A549 (cell line): ENCODE data around the gene CLECL1. TPM values are rescaled to one million over a fixed set of nuclear protein-coding genes. Genes with fewer than 3 reads are reported as not detected.
A peak's percentile ranks its signal among the peaks of the same experiment; 100 is the strongest.

Experiments used
- ATAC-seq, 2 experiments: fragments of 200-7000 bp in 1 of 2; fragments of >200 bp in 1 of 2; cut with Nextera tagmentation in 1 of 2; cut with Tn5 transposase in 1 of 2; 3 replicates each; pipeline versions ENCODE4 v1.8.0 to v1.9.1; 2018 to 2020; ENCODE audit warnings: mild to moderate bottlenecking in 1 of 2, moderate library complexity in 1 of 2
- CTCF ChIA-PET: fragments of 300-600 bp; sonication (Branson Sonifier 250); formaldehyde crosslinking; extraction: SDS; loops from one replicate; lab custom pipeline; 2021; ENCODE audit warnings: antibody characterized with exemption, inconsistent platforms; lab: Yijun Ruan, JAX
- POLR2A ChIA-PET: fragments of 350-600 bp; formaldehyde crosslinking; extraction: SDS; loops from one replicate; lab custom pipeline; 2021; ENCODE audit warnings: antibody characterized with exemption, inconsistent platforms; lab: Yijun Ruan, JAX
- DNase-seq, 2 experiments: peaks; one replicate each; pipeline versions ENCODE4 v3.0.0 to v3.0.0-alpha.2; 2011 to 2016; ENCODE audit warnings: low read depth in 1 of 2, low spot score in 1 of 2
- FAIRE-seq: peaks from 2 replicates; lab custom pipeline; 2011; peaks lifted over from hg19 to GRCh38; lab: Jason Lieb, UNC
- H3K27ac ChIP-seq, 2 experiments: fragments of >200 bp; sonication (Bioruptor Twin); formaldehyde crosslinking; 3 replicates each; pipeline ENCODE4 v1.5.1; 2016 to 2017
- H3K4me1 ChIP-seq: fragments of >200 bp; sonication (Bioruptor Twin); formaldehyde crosslinking; 3 replicates; pipeline ENCODE4 v1.6.1; 2016
- H3K4me2 ChIP-seq: fragments of >200 bp; sonication (Bioruptor Twin); formaldehyde crosslinking; 3 replicates; pipeline ENCODE4 v1.6.1; 2016
- H3K4me3 ChIP-seq: fragments of >200 bp; sonication (Bioruptor Twin); formaldehyde crosslinking; 3 replicates; pipeline ENCODE4 v1.5.1; 2016
- H3K9me3 ChIP-seq: fragments of >200 bp; sonication (Bioruptor Twin); formaldehyde crosslinking; 3 replicates; pipeline ENCODE4 v1.6.1; 2016
- BCL3 ChIP-seq: fragments of >200 bp; sonication (Bioruptor Twin); formaldehyde crosslinking; IDR thresholded peaks from 3 replicates; pipeline ENCODE4 v1.6.1; 2016
- BHLHE40 ChIP-seq: IDR thresholded peaks from 2 replicates; pipeline ENCODE4 v1.6.1; 2012; ENCODE audit warnings: low read depth, low read length, inconsistent platforms
- CBX8 ChIP-seq: fragments of 200-600 bp; sonication (generic); IDR thresholded peaks from 2 replicates; pipeline ENCODE4 v1.6.1; 2016
- CHD4 ChIP-seq: fragments of 200-600 bp; sonication (generic); IDR thresholded peaks from 2 replicates; pipeline ENCODE4 v1.6.1; 2016; ENCODE audit warnings: antibody characterized with exemption, mild to moderate bottlenecking, borderline replicate concordance
- EHMT2 ChIP-seq: fragments of 200-600 bp; sonication (generic); IDR thresholded peaks from 2 replicates; pipeline ENCODE4 v1.6.1; 2016; ENCODE audit warnings: antibody characterized with exemption, low read depth, mild to moderate bottlenecking, moderate library complexity
- EP300 ChIP-seq, 2 experiments: fragments of >200 bp; sonication (Bioruptor Twin); formaldehyde crosslinking; IDR thresholded peaks; 2 replicates in 1 of 2; 3 replicates in 1 of 2; pipeline ENCODE4 v1.6.1; 2016 to 2017
- GATA3 ChIP-seq: IDR thresholded peaks from 2 replicates; pipeline ENCODE4 v1.6.1; 2012; ENCODE audit warnings: borderline replicate concordance
- HOXB5 ChIP-seq: fragments of 250-450 bp; sonication (Bioruptor Pico); IDR thresholded peaks from 2 replicates; pipeline ENCODE4 v1.5.0; 2020; ENCODE audit warnings: mild to moderate bottlenecking, moderate library complexity
- JUNB ChIP-seq: fragments of >200 bp; sonication (Bioruptor Twin); formaldehyde crosslinking; IDR thresholded peaks from 2 replicates; pipeline ENCODE4 v1.6.1; 2016
- KDM1A ChIP-seq: fragments of 200-600 bp; sonication (generic); IDR thresholded peaks from 2 replicates; pipeline ENCODE4 v1.6.1; 2016; ENCODE audit warnings: low read depth, mild to moderate bottlenecking
- KDM5A ChIP-seq: fragments of 200-600 bp; sonication (generic); IDR thresholded peaks from 2 replicates; pipeline ENCODE4 v1.6.1; 2016; ENCODE audit warnings: antibody characterized with exemption, mild to moderate bottlenecking
- NFE2L2 ChIP-seq: fragments of 150-350 bp; conservative IDR thresholded peaks from 2 replicates; pipeline ENCODE4 v1.6.1; 2014; ENCODE audit warnings: low read length
- PHF8 ChIP-seq: fragments of 200-600 bp; sonication (generic); IDR thresholded peaks from 2 replicates; pipeline ENCODE4 v1.6.1; 2016; ENCODE audit warnings: low read depth, mild to moderate bottlenecking, antibody characterized with exemption, moderate library complexity, borderline replicate concordance
- POLR2A ChIP-seq: IDR thresholded peaks from 2 replicates; pipeline ENCODE4 v1.6.1; 2012; ENCODE audit warnings: mild to moderate bottlenecking, low read length
- RAD21 ChIP-seq, 2 experiments: fragments of >200 bp in 1 of 2; sonication (Bioruptor Twin) in 1 of 2; formaldehyde crosslinking in 1 of 2; IDR thresholded peaks in 1 of 2; conservative IDR thresholded peaks in 1 of 2; 2 replicates in 1 of 2; 3 replicates in 1 of 2; pipeline ENCODE4 v1.6.1; 2012 to 2018; ENCODE audit warnings: inconsistent platforms in 1 of 2
- REST ChIP-seq: fragments of 200-600 bp; sonication (generic); IDR thresholded peaks from 2 replicates; pipeline ENCODE4 v1.6.1; 2016; ENCODE audit warnings: antibody characterized with exemption, mild to moderate bottlenecking, moderate library complexity
- RFX5 ChIP-seq: fragments of 450-650 bp; IDR thresholded peaks from 2 replicates; pipeline ENCODE4 v1.7.1; 2014; ENCODE audit warnings: antibody characterized with exemption, mild to moderate bottlenecking, moderate library complexity
- TFCP2L1 ChIP-seq: fragments of 250-450 bp; sonication (Bioruptor Pico); IDR thresholded peaks from 2 replicates; pipeline ENCODE4 v1.5.0; 2021; ENCODE audit warnings: mild to moderate bottlenecking
- TP53 ChIP-seq: fragments of 250-450 bp; sonication (Bioruptor Pico); IDR thresholded peaks from 2 replicates; pipeline ENCODE4 v1.5.0; 2021; ENCODE audit warnings: mild to moderate bottlenecking, moderate library complexity
- ZNF302 ChIP-seq: fragments of 250-450 bp; sonication (Bioruptor Pico); IDR thresholded peaks from 2 replicates; pipeline ENCODE4 v1.9.0; 2021; ENCODE audit warnings: inconsistent platforms, mild to moderate bottlenecking, moderate library complexity
- WGBS: methylation state at CpG from one replicate; pipeline ENCODE4 v1.1.6; 2017; ENCODE audit errors: missing lambda C conversion rate; 5-methylcytosine and 5-hydroxymethylcytosine counted together
- polyA plus RNA-seq, 4 experiments: library from polyadenylated mRNA; depleted of rRNA in 3 of 4; stranded (reverse); fragments of >200 nt; fragmentation: RNase III in 1 of 4; extraction: RNeasy Plus Mini Kit Qiagen cat#74134 plus additional on column Dnase treatment in 1 of 4; gene quantifications; 2 replicates in 3 of 4; 3 replicates in 1 of 4; pipeline ENCODE4 v1.2.3, GENCODE V29; 2011 to 2017
- TF ChIP-seq, protein P1 (sequence below): fragments of >200 bp; sonication (Bioruptor Twin); formaldehyde crosslinking; IDR thresholded peaks from 3 replicates; pipeline ENCODE4 v1.5.1; 2016
- TF ChIP-seq, protein P2 (sequence below): fragments of >200 bp; sonication (Bioruptor Twin); formaldehyde crosslinking; IDR thresholded peaks from 2 replicates; pipeline ENCODE4 v1.6.1; 2016
- TF ChIP-seq, protein P3 (sequence below): IDR thresholded peaks from 2 replicates; pipeline ENCODE4 v1.6.1; 2012

CLECL1 gene
- polyA plus RNA-seq, 2 of the 4 experiments (the other 2 are of a cell fraction), result not detected

DNA sequence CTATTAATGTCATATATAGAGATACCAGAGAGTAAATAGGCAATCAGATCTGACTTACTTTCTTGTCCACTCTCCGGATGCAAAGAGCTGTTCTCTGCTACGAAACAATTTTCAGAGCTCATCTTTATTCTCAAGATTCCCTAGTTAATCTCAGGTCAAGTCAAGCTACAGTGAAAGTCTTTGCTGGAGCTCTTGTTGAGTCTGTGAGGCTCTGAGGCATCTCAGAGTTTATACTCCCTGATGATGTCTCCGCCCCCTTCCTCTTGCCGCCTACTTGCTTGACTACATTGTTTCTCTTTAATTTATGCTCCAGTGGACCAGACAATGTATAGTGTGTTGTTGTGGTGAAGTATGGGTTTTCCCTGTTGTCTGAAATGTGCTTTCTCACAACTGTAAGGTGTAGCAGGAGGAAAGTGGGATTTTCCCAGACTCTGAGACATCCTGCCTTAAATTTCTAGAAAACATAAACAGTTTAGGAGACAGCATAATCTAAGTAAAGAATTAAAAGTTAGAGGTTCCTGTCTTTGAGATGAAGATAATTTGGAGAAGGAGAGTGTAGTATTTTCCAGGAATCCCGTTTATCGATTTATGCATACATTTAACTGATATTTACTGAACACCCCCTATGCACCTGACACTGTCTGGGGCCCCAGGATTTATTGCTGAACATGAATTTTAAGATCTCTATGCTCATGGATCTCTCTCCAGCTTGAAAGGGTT is 28.0 kb upstream of the CLECL1 start, which contains the start of gene CD69 (continued):
- TF ChIP-seq BCL3 (no peak), EHMT2 (no peak)

DNA sequence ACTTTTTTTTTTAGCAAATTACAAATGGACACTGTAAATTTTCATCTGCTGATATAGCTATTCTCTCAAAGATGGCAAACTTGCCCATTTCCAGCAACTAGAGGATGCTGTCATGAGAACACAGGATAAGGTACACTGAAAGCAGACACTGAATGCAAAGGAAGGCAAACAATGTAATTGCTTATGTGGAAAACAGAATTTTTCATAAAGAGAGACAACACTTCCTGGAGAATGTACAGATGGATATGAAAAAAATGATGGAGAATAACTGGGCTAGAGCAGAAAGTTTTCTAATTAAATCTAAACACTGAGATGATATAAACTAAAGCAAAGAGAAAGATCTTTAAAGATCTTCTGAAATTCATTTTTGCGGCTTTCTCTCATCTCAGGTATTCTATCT is 27.2 kb upstream of the CLECL1 start:
- Histone ChIP-seq H3K27ac (no peak overlapping the region), H3K9me3 (no peaks in the 10 kb centered on the region), H3K4me3 (no peak overlapping the region), H3K4me1 (no peaks in the 10 kb centered on the region), H3K4me2 (no peak overlapping the region)
- POLR2A ChIA-PET, result no interaction called here
- WGBS, result 94% methylated on average over 1 of the region's 1 CpG
- ATAC-seq (no peak), FAIRE-seq (no peak), DNase-seq (no peak)
- CTCF ChIA-PET, result interaction anchor here (1.0 to 4.1 kb wide), 2 partner anchors 10 to 164 kb away, joined by 3 to 41 read pairs; no protein-coding TSS in a partner anchor
- TF ChIP-seq, protein P1, sequence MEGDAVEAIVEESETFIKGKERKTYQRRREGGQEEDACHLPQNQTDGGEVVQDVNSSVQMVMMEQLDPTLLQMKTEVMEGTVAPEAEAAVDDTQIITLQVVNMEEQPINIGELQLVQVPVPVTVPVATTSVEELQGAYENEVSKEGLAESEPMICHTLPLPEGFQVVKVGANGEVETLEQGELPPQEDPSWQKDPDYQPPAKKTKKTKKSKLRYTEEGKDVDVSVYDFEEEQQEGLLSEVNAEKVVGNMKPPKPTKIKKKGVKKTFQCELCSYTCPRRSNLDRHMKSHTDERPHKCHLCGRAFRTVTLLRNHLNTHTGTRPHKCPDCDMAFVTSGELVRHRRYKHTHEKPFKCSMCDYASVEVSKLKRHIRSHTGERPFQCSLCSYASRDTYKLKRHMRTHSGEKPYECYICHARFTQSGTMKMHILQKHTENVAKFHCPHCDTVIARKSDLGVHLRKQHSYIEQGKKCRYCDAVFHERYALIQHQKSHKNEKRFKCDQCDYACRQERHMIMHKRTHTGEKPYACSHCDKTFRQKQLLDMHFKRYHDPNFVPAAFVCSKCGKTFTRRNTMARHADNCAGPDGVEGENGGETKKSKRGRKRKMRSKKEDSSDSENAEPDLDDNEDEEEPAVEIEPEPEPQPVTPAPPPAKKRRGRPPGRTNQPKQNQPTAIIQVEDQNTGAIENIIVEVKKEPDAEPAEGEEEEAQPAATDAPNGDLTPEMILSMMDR, result no peak
- TF ChIP-seq TFCP2L1 (CRISPR knock-in tag) (no peak), HOXB5 (no peak), EP300 (IDR thresholded peaks at IDR 0.05) (no peak), TP53 (CRISPR knock-in tag) (no peak), CHD4 (no peak), JUNB (no peak), BHLHE40 (no peak), KDM5A (no peak), POLR2A (no peak), NFE2L2 (no peak)
- TF ChIP-seq, all 56 proteins: peak for 0

DNA sequence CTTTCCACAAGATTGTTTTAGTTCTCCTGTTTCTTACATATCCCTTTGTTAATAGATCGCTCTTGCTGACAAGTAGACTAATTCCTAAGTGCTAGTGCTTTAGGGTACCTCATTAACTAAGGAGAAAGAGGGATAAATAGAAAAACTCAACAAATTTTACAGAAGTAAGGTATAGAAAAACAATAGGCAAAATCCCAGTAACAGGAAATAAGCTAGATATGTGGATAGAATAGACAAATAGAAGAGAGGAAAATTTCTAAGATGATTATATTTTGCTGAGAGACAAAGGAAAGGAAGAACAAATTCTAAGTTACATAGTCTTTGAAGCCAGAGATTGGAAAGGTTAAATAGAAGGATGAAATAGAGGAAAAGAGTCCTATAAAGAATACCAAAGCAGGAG is 26.8 kb upstream of the CLECL1 start:
- TF ChIP-seq, protein P2, sequence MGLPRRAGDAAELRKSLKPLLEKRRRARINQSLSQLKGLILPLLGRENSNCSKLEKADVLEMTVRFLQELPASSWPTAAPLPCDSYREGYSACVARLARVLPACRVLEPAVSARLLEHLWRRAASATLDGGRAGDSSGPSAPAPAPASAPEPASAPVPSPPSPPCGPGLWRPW, result no peak
- TF ChIP-seq RFX5 (no peak), RAD21 (conservative IDR thresholded peaks at IDR 0.05 in 1 of 2, IDR thresholded peaks at IDR 0.05 in 1 of 2) (no peak), CBX8 (no peak)
- TF ChIP-seq, protein P3, sequence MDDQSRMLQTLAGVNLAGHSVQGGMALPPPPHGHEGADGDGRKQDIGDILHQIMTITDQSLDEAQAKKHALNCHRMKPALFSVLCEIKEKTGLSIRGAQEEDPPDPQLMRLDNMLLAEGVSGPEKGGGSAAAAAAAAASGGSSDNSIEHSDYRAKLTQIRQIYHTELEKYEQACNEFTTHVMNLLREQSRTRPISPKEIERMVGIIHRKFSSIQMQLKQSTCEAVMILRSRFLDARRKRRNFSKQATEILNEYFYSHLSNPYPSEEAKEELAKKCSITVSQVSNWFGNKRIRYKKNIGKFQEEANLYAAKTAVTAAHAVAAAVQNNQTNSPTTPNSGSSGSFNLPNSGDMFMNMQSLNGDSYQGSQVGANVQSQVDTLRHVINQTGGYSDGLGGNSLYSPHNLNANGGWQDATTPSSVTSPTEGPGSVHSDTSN, result no peak
- ATAC-seq (no peak), DNase-seq (no peak), FAIRE-seq (no peak)
- no peak overlapping the region for H3K4me2 ChIP-seq
- 49% methylated on average over 1 of the region's 1 CpG for WGBS
- CTCF ChIA-PET, result interaction anchor here (4.1 kb wide), 1 partner anchor 9 kb away, joined by 41 read pairs; no protein-coding TSS in a partner anchor
- H3K4me3 ChIP-seq, result no peak overlapping the region
- POLR2A ChIA-PET, result no interaction called here
- H3K9me3 ChIP-seq, result no peaks in the 10 kb centered on the region
- no peak overlapping the region for H3K27ac ChIP-seq
- no peaks in the 10 kb centered on the region for H3K4me1 ChIP-seq

- Histone ChIP-seq H3K27ac (no peak overlapping the region), H3K4me1 (no peaks in the 10 kb centered on the region), H3K4me3 (no peak overlapping the region), H3K9me3 (no peaks in the 10 kb centered on the region), H3K4me2 (peak overlapping the region; percentile 30)
- ATAC-seq (no peak), FAIRE-seq (no peak), DNase-seq (no peak)
- CTCF ChIA-PET, result interaction anchor here (0.7 to 1.0 kb wide), 3 partner anchors 10 to 123 kb away, joined by 3 read pairs; no protein-coding TSS in a partner anchor
- 88% methylated on average over 3 of the region's 3 CpGs for WGBS
- POLR2A ChIA-PET, result interaction anchor here (0.5 kb wide), 1 partner anchor 169 kb away, joined by 3 read pairs; no protein-coding TSS in a partner anchor
- TF ChIP-seq ZNF302 (CRISPR knock-in tag) (no peak), GATA3 (no peak), REST (no peak), PHF8 (no peak), KDM1A (no peak)
- TF ChIP-seq, protein P3, result no peak
These were observed 25.2 kb upstream of the CLECL1 start for GRCh38 chr12:9758119-9758518.
